Stimulated activated CD8-positive, alpha-beta memory T cell treated with anti-CD3 and anti-CD28 coated beads, Interleukin-4, amount 100 ng/mL, for 48 hours (primary cell): ENCODE data around the gene PCDHB13.
"Not testable (repeated sequence)": the region's sequence is repeated elsewhere in the genome, so short reads cannot be mapped to it uniquely, and the experiment has no call there.

Experiments
- DNase-seq: peaks from one replicate; pipeline ENCODE4 v3.0.0-alpha.2; 2020

PCDHB13 gene

DNA sequence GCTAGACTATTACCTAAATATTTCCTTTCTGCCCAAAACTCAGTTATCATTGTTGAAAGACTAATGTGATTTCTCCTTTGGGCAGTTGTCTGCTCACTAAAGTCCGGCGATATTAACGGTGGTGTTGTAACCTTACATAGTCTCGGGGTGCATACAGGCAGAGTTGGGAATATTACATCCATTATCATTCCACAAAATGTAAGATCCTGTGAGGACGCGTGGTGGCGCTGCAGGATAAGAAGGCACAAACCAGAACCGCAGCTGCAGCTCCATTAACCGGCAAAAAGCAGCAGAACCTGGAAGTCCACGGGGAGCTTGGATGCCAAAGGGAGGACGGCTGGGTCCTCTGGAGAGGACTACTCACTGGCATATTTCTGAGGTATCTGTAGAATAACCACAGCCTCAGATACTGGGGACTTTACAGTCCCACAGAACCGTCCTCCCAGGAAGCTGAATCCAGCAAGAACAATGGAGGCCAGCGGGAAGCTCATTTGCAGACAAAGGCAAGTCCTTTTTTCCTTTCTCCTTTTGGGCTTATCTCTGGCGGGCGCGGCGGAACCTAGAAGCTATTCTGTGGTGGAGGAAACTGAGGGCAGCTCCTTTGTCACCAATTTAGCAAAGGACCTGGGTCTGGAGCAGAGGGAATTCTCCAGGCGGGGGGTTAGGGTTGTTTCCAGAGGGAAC, at the start of gene PCDHB13:
PCDHB13 (plus strand) TSS at position 264 of the 684 bp plus-strand sequence; CDS start at position 469, 205 bp downstream.
- DNase-seq: peak; percentile 33

DNA sequence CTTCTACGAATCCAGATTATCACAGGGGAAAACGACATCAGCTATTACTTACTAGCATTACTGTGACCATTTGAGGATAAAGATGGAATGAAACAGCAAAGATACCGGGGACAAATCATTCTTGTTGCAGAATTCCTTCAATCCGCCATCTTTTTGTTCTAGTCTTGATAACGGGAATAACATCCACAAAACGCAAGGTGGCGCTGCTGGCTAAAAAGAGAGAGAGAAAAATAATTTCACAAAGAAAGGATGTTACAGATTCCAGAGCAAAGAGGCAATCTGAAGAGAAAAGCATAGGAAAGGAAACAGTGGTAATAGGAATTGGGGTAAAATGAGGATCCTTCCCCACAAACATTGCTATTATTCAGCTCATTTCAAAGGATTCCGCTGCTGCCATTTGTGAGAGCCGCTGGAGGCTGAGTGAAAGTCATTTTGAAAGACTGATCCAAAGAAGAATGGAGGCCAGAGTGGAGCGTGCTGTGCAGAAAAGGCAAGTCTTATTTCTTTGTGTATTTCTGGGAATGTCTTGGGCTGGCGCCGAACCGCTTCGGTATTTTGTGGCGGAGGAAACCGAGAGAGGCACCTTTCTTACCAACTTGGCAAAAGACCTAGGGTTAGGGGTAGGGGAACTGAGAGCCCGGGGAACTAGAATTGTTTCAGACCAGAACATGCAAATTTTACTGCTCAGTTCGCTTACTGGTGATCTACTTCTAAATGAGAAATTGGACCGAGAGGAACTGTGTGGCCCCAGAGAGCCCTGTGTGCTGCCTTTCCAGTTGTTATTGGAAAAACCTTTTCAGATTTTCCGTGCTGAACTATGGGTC, 41.1 kb upstream of the PCDHB13 start, which contains the start of gene PCDHB7:
PCDHB7 (plus strand) TSS at position 264 of the 824 bp plus-strand sequence; CDS start at position 456, 192 bp downstream.
- DNase-seq: no peak

DNA sequence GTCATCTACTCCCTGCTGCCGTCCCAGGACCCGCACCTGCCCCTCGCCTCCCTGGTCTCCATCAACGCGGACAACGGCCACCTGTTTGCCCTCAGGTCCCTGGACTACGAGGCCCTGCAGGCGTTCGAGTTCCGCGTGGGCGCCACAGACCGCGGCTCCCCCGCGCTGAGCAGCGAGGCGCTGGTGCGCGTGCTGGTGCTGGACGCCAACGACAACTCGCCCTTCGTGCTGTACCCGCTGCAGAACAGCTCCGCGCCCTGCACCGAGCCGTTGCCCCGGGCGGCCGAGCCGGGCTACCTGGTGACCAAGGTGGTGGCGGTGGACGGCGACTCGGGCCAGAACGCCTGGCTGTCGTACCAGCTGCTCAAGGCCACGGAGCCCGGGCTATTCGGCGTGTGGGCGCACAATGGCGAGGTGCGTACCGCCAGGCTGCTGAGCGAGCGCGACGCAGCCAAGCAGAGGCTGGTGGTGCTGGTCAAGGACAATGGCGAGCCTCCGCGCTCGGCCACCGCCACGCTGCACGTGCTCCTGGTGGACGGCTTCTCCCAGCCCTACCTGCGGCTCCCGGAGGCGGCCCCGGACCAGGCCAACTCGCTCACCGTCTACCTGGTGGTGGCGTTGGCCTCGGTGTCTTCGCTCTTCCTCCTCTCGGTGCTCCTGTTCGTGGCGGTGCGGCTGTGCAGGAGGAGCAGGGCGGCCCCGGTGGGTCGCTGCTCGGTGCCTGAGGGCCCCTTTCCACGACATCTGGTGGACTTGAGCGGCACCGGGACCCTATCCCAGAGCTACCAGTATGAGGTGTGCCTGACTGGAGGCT, 39.2 kb upstream of the PCDHB13 start:
- DNase-seq: not testable (repeated sequence)

DNA sequence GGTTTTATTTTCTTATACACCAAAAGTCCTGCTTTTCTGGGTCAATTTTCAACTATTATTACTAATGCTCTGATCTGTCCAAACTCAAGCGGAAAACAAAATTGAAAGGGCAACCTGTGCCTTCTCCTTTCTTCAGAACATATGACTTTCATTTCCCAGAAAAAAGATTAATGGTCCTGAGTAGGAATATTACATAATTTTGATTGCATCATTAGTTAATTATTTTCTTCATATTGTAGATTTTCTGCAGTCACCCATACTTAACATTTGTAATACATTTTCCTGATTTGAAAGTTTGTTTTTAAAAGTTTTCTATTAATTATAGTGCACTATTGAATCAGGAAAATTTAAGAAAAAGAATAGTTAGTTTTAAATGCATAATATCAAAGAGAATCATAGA, 37.8 kb upstream of the PCDHB13 start:
- DNase-seq: no peak

DNA sequence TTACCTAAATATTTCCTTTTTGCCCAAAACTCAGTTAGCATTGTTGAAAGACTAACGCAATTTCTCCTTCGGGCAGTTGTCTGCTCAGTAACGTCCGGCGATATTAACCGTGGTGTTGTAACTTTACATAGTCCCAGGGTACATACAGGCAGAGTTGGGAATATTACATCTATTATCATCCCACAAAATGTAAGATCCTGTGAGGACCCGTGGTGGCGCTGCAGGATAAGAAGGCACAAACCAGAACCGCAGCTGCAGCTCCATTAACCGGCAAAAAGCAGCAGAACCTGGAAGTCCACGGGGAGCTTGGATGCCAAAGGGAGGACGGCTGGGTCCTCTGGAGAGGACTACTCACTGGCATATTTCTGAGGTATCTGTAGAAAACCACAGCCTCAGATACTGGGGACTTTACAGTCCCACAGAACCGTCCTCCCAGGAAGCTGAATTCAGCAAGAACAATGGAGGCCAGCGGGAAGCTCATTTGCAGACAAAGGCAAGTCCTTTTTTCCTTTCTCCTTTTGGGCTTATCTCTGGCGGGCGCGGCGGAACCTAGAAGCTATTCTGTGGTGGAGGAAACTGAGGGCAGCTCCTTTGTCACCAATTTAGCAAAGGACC, 36.0 kb upstream of the PCDHB13 start, which contains the start of gene PCDHB8:
PCDHB8 (plus strand) TSS at position 214 of the 615 bp plus-strand sequence; CDS start at position 459, 245 bp downstream.
- DNase-seq: not testable (repeated sequence)

DNA sequence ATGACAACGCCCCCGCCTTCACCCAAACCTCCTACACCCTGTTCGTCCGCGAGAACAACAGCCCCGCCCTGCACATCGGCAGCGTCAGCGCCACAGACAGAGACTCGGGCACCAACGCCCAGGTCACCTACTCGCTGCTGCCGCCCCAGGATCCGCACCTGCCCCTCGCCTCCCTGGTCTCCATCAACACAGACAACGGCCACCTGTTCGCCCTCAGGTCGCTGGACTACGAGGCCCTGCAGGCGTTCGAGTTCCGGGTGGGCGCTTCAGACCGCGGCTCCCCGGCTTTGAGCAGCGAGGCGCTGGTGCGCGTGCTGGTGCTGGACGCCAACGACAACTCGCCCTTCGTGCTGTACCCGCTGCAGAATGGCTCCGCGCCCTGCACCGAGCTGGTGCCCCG, 34.3 kb upstream of the PCDHB13 start:
- DNase-seq: not testable (repeated sequence)

DNA sequence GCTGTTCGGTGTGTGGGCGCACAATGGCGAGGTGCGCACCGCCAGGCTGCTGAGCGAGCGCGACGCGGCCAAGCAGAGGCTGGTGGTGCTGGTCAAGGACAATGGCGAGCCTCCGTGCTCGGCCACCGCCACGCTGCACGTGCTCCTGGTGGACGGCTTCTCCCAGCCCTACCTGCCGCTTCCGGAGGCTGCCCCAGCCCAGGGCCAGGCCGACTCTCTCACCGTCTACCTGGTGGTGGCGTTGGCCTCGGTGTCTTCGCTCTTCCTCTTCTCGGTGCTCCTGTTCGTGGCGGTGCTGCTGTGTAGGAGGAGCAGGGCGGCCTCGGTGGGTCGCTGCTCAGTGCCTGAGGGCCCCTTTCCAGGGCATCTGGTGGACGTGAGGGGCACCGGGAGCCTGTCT, 33.8 kb upstream of the PCDHB13 start:
- not testable (repeated sequence) for DNase-seq

DNA sequence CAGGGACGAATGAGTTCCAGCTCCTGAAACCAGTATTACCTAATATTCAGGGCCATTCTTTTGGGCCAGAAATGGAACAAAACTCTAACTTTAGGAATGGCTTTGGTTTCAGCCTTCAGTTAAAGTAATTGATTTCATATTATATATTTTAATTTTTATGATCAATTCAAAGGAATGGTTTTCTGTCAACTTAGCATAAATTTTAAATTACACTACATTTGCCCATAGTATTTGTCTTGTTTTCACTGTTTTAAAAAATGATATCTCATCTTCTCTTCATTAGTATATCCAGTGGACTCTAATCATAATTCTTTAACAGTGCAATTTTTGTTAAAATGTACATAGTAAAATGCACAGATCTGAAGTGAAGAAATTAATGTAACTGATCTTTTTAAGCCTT, 33.4 kb upstream of the PCDHB13 start:
- no peak for DNase-seq

DNA sequence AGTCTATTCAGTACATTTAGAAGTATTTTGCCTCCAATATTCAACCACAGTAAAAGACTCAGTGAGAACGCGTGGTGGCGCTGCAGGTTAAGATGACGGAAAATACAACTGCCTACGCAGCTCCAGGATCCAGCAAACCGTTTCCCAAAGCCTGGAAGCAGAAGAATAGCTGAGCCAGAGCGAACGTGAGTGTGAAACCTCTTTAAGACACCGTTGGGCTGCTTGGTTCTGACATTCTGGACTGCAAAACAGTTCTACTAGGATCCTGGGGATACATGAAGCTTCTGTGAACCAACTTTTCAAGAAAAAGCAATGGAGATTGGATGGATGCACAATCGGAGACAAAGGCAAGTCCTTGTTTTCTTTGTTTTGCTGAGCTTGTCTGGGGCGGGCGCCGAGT, 31.5 kb upstream of the PCDHB13 start, which contains the start of gene PCDHB16:
PCDHB16 (plus strand) TSS at position 140 of the 400 bp plus-strand sequence; CDS start at position 313, 173 bp downstream.
- DNase-seq: no peak

DNA sequence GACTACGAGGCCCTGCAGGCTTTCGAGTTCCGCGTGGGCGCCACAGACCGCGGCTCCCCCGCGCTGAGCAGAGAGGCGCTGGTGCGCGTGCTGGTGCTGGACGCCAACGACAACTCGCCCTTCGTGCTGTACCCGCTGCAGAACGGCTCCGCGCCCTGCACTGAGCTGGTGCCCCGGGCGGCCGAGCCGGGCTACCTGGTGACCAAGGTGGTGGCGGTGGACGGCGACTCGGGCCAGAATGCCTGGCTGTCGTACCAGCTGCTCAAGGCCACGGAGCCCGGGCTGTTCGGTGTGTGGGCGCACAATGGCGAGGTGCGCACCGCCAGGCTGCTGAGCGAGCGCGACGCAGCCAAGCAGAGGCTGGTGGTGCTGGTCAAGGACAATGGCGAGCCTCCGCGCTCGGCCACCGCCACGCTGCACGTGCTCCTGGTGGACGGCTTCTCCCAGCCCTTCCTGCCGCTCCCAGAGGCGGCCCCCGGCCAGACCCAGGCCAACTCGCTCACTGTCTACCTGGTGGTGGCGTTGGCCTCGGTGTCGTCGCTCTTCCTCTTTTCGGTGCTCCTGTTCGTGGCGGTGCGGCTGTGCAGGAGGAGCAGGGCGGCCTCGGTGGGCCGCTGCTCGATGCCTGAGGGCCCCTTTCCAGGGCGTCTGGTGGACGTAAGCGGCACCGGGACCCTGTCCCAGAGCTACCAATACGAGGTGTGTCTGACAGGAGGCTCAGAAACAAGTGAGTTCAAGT, 29.4 kb upstream of the PCDHB13 start:
- not testable (repeated sequence) for DNase-seq

DNA sequence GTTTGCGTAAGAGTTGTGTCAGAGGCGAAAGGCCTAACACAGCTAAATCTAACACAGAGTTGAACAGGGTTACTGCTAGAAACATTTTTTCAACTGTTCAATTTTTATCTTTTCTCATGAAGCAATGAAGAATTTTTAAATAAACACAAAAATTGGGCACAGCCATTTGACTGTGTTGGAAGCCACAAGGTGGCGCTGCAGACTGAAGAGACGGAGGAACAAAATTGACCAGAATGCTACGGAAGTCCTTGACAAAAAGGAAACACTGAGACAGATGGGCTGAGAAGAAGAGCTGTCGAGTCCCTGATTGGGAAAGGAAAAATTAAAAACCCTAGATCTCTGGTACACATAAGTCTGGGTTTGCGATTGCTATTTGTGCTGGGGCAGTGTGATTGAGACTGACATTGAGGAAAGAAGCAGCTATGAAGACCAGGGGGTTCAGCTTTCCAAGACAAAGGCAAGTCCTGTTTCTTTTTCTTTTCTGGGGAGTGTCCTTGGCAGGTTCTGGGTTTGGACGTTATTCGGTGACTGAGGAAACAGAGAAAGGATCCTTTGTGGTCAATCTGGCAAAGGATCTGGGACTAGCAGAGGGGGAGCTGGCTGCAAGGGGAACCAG, 26.7 kb upstream of the PCDHB13 start, which contains the start of gene PCDHB9:
PCDHB9 (plus strand) TSS at position 265 of the 616 bp plus-strand sequence; CDS start at position 423, 158 bp downstream.
- peak; percentile 53 for DNase-seq

DNA sequence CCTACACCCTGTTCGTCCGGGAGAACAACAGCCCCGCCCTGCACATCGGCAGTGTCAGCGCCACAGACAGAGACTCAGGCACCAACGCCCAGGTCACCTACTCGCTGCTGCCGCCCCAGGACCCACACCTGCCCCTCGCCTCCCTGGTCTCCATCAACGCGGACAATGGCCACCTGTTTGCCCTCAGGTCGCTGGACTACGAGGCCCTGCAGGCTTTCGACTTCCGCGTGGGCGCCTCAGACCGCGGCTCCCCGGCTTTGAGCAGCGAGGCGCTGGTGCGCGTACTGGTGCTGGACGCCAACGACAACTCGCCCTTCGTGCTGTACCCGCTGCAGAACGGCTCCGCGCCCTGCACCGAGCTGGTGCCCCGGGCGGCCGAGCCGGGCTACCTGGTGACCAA, 25.0 kb upstream of the PCDHB13 start:
- DNase-seq: not testable (repeated sequence)

DNA sequence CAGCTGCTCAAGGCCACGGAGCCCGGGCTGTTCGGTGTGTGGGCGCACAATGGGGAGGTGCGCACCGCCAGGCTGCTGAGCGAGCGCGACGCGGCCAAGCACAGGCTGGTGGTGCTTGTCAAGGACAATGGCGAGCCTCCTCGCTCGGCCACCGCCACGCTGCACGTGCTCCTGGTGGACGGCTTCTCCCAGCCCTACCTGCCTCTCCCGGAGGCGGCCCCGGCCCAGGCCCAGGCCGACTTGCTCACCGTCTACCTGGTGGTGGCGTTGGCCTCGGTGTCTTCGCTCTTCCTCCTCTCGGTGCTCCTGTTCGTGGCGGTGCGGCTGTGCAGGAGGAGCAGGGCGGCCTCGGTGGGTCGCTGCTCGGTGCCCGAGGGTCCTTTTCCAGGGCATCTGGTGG, 24.6 kb upstream of the PCDHB13 start:
- DNase-seq: not testable (repeated sequence)

DNA sequence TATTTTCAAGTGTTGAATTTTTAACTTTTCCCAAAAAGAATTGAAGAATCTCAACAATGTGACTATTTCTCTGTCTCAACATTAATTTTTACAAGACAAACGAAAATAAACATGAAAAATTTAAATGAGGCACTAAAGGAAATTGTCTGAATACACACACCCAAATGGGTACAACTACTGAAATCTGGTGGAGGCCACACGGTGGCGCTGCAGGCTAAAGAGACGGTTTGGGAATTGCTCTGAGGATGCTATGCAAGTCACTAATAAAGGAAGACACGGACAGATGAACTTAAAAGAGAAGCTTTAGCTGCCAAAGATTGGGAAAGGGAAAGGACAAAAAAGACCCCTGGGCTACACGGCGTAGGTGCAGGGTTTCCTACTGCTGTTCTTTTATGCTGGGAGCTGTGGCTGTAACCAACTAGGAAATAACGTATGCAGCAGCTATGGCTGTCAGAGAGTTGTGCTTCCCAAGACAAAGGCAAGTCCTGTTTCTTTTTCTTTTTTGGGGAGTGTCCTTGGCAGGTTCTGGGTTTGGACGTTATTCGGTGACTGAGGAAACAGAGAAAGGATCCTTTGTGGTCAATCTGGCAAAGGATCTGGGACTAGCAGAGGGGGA, 21.5 kb upstream of the PCDHB13 start, which contains the start of gene PCDHB10:
PCDHB10 (plus strand) TSS at position 244 of the 616 bp plus-strand sequence; CDS start at position 444, 200 bp downstream.
- peak; percentile 57 for DNase-seq

DNA sequence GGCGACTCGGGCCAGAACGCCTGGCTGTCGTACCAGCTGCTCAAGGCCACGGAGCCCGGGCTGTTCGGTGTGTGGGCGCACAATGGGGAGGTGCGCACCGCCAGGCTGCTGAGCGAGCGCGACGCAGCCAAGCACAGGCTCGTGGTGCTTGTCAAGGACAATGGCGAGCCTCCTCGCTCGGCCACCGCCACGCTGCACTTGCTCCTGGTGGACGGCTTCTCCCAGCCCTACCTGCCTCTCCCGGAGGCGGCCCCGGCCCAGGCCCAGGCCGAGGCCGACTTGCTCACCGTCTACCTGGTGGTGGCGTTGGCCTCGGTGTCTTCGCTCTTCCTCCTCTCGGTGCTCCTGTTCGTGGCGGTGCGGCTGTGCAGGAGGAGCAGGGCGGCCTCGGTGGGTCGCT, 19.4 kb upstream of the PCDHB13 start:
- DNase-seq: not testable (repeated sequence)

DNA sequence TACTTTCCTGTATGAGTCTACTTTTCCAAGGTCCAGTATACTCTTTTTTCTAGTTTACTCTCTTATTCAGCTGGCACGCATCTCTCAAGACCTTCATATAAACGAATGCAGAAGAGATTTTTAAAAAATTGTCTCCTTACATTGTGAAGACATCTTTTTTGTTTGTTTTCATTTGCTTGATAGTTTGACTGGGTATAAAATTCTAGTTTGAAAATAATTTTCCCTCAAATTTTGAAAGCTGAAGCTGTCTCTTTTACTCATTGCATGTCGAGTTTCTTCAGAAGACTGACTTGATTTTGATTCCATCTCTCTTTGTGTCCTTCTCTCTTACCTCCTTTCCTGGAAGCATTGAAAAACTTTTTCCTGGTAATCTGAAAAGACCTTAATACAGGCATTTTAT, 17.4 kb upstream of the PCDHB13 start:
- DNase-seq: no peak

DNA sequence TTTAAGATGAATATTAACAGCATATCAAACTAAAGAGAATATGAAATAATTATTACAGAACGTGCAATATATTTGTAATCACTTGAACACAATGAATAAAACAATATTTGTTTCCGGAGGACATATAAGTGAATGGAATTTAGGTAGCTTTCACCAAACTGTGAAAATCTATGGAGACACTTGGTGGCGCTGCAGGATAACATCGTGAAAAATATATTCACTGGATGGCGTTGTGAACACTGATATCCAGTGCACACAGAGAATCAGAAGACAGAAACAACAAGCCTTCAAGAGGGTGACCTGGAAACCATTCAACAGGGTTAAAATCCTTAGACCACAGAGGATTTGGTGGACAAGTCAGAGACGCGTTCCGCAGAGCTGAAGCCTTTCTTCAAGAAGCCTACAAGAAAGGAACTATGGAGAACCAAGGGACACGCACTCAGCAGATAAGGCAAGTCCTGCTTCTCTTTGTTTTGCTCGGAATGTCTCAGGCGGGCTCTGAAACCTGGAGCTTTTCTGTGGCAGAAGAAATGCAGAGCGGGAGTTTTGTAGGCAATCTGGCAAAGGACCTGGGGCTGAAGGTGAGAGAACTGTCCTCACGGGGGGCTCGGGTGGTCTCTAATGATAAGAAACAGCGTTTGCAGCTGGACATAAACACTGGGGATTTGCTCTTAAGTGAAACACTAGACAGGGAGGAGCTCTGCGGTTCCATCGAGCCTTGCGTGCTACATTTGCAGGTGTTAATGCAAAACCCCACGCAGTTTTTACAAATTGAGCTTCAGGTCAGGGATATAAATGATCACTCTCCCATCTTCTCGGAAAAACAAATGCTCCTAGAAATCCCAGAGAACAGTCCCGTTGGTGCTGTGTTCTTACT, 14.1 kb upstream of the PCDHB13 start, which contains the start of gene PCDHB11:
PCDHB11 (plus strand) TSS at position 269 of the 877 bp plus-strand sequence; CDS start at position 417, 148 bp downstream.
- no peak for DNase-seq

DNA sequence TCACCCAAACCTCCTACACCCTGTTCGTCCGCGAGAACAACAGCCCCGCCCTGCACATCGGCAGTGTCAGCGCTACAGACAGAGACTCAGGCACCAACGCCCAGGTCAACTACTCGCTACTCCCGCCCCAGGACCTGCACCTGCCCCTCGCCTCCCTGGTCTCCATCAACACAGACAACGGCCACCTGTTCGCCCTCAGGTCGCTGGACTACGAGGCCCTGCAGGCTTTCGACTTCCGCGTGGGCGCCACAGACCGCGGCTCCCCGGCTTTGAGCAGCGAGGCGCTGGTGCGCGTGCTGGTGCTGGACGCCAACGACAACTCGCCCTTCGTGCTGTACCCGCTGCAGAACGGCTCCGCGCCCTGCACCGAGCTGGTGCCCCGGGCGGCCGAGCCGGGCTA, 12.6 kb upstream of the PCDHB13 start:
- DNase-seq: not testable (repeated sequence)

DNA sequence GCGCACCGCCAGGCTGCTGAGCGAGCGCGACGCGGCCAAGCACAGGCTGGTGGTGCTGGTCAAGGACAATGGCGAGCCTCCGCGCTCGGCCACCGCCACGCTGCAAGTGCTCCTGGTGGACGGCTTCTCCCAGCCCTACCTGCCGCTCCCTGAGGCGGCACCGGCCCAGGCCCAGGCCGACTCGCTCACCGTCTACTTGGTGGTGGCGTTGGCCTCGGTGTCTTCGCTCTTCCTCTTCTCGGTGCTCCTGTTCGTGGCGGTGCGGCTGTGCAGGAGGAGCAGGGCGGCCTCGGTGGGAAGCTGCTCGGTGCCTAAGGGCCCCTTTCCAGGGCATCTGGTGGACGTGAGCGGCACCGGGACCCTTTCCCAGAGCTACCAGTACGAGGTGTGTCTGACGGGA, 12.1 kb upstream of the PCDHB13 start:
- DNase-seq: not testable (repeated sequence)
